GM12891 (cell line): ENCODE data around the gene OAS2.

Experiments
- POLR2A ChIP-seq: IDR thresholded peaks from 2 replicates; pipeline ENCODE4 v1.6.1; 2011; ENCODE audit warnings: low read depth, low read length, control low read depth
- POLR2AphosphoS5 ChIP-seq: IDR thresholded peaks from 2 replicates; pipeline ENCODE4 v1.6.1; 2011; ENCODE audit warnings: low read depth, low read length, control low read depth

DNA sequence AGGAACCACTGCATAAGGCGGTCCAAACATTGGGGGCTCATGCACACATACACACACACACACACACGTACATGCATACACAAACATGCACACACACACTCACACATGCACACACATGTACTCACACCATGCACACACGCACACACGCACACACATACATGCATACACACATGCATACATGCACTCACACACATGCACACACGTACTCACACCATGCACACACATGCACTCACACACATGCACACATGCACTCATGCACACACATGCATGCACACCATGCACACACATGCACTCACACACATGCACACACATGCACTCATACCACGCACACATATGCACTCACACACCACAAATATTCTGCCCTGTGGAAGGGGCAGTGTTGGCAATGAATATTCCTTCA lies 22.1 kb downstream of the OAS2 start:
- TF ChIP-seq POLR2A (no peak), POLR2AphosphoS5 (no peak)
